Spleen (tissue), 7 donors: ENCODE results near the gene CD34.

Experiments used
- POLR2A ChIP-seq, 3 donors: fragments of 450-650 bp; IDR thresholded peaks; one replicate each; pipeline ENCODE4 v1.5.1; 2017; ENCODE audit warnings: antibody characterized with exemption in 3 of 3, mild to moderate bottlenecking in 1 of 3
- TF ChIP-seq, protein P1 (sequence below), 11 experiments: fragments of 200-600 bp in 7 of 11; fragments of 450-650 bp in 4 of 11; sonication (generic) in 4 of 11; IDR thresholded peaks in 8 of 11; conservative IDR thresholded peaks in 3 of 11; 1 replicate in 7 of 11; 2 replicates in 4 of 11; pipeline versions ENCODE4 v1.4.0 to v1.8.0; 2016 to 2021; ENCODE audit warnings: antibody characterized with exemption in 11 of 11, inconsistent platforms in 4 of 11, mild to moderate bottlenecking in 1 of 11
- donor health status: DM: no; HTN: no; CAD: no; lungs with moderate emphysema.
- donor health status: DM: no; HTN: no; CAD: no.
- donor health status: DM: no; HTN: no; CAD: no.

DNA sequence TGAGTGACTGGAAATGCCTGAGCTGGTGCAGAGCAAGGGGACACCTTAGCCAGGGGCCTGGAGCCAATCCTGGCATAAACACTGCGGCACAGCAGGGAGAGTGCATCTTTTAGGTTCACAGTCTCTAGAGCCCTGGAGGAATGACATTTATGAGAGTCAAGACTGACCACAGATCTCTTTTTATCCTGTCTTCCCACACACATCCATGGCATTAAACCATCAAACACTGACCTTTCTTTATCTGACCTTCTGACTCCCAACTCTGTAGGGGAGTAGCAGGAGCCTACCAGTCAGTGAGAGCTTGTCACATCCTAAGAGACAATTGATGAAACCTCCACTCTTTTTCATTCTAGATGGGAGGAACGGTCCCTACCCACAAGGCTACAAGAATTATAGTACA is 7.9 kb downstream of the CD34 start:
- TF ChIP-seq POLR2A (IDR thresholded peaks at IDR 0.05), result no peak
- TF ChIP-seq, protein P1, sequence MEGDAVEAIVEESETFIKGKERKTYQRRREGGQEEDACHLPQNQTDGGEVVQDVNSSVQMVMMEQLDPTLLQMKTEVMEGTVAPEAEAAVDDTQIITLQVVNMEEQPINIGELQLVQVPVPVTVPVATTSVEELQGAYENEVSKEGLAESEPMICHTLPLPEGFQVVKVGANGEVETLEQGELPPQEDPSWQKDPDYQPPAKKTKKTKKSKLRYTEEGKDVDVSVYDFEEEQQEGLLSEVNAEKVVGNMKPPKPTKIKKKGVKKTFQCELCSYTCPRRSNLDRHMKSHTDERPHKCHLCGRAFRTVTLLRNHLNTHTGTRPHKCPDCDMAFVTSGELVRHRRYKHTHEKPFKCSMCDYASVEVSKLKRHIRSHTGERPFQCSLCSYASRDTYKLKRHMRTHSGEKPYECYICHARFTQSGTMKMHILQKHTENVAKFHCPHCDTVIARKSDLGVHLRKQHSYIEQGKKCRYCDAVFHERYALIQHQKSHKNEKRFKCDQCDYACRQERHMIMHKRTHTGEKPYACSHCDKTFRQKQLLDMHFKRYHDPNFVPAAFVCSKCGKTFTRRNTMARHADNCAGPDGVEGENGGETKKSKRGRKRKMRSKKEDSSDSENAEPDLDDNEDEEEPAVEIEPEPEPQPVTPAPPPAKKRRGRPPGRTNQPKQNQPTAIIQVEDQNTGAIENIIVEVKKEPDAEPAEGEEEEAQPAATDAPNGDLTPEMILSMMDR (IDR thresholded peaks at IDR 0.05 in 8 of 11, conservative IDR thresholded peaks at IDR 0.05 in 3 of 11), result no peak
